ENCODE measurements around the gene RNF103. TPM values are rescaled to one million over a fixed set of nuclear protein-coding genes. Genes with fewer than 3 reads are reported as not detected.

Gene RNF103
- total RNA-seq, 1 donor, result 28.2 TPM

DNA sequence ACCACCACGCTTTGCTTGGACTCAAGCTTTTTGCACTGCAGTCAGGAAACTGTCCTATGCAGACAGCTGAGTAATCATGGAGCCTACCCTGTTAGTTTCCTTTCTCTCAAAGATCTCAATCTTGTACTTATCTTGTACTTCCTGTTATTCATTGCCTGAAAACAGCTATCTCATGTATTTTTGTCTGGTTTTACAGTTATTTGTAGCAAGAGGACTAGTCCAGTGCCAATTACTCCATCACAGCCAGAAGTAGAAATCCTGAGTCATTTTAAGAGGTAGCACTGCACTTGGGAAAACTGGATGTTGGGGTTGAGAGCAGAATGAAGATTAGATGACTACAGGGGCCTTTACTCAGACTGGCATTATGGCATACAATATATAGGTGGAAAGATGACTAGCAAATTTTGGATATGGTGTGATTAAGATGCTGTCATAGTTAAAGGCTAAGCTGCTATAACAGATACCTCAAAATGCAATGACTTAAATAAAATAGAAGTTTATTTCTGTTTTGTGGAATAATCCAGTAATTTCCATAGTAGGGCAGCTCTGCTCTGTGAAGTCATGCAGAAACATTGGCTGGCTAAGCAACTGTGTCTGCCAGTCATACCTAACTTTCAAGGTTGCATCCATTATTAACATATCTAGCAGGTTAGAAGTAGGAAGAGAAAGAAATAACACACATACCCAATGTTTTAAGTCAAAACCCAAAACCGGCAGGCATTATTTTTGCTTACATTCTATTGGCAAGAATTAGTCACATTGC lies 39.3 kb downstream of the RNF103 start:
- no peak for DNase-seq (ENCODE audit: insufficient read length, low spot score, missing footprints)
- Histone ChIP-seq H3K79me2 (ENCODE audit: insufficient read depth, low read length) (no peaks in the 10 kb centered on the region), H4K20me1 (ENCODE audit: insufficient read depth, low read length) (no peaks in the 10 kb centered on the region), H3K4me2 (ENCODE audit: insufficient read depth, low read length) (no peak overlapping the region), H3K4me3 (ENCODE audit: insufficient read depth, low read length) (no peak overlapping the region), H3K27ac (ENCODE audit: low read depth, low read length) (no peak overlapping the region), H3K27me3 (ENCODE audit: insufficient read depth, low read length) (no peaks in the 10 kb centered on the region), H3K9me3 (ENCODE audit: low read depth, low read length) (no peaks in the 10 kb centered on the region), H3K36me3 (ENCODE audit: insufficient read depth, low read length) (no peaks in the 10 kb centered on the region), H2AFZ (ENCODE audit: low read length) (peak overlapping the region; percentile 6), H3K4me1 (ENCODE audit: insufficient read depth, low read length) (no peaks in the 10 kb centered on the region)
- TF ChIP-seq, protein P1, sequence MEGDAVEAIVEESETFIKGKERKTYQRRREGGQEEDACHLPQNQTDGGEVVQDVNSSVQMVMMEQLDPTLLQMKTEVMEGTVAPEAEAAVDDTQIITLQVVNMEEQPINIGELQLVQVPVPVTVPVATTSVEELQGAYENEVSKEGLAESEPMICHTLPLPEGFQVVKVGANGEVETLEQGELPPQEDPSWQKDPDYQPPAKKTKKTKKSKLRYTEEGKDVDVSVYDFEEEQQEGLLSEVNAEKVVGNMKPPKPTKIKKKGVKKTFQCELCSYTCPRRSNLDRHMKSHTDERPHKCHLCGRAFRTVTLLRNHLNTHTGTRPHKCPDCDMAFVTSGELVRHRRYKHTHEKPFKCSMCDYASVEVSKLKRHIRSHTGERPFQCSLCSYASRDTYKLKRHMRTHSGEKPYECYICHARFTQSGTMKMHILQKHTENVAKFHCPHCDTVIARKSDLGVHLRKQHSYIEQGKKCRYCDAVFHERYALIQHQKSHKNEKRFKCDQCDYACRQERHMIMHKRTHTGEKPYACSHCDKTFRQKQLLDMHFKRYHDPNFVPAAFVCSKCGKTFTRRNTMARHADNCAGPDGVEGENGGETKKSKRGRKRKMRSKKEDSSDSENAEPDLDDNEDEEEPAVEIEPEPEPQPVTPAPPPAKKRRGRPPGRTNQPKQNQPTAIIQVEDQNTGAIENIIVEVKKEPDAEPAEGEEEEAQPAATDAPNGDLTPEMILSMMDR (IDR thresholded peaks at IDR 0.05; ENCODE audit: extremely low read depth, low read depth, low read length), result no peak

- H3K4me2 ChIP-seq (ENCODE audit: insufficient read depth, low read length), result no peak overlapping the region
- no peak overlapping the region for H3K4me3 ChIP-seq (ENCODE audit: insufficient read depth, low read length)
- H3K27me3 ChIP-seq (ENCODE audit: insufficient read depth, low read length), result no peaks in the 10 kb centered on the region
- no peak for DNase-seq (ENCODE audit: insufficient read length, low spot score, missing footprints)
- H3K27ac ChIP-seq (ENCODE audit: low read depth, low read length), result no peak overlapping the region
- H3K9me3 ChIP-seq (ENCODE audit: low read depth, low read length), result no peaks in the 10 kb centered on the region
- no peaks in the 10 kb centered on the region for H3K36me3 ChIP-seq (ENCODE audit: insufficient read depth, low read length)
- TF ChIP-seq, protein P1 (IDR thresholded peaks at IDR 0.05; ENCODE audit: extremely low read depth, low read depth, low read length), result no peak
- no peaks in the 10 kb centered on the region for H3K79me2 ChIP-seq (ENCODE audit: insufficient read depth, low read length)
- H3K4me1 ChIP-seq (ENCODE audit: insufficient read depth, low read length), result no peaks in the 10 kb centered on the region
- no peak overlapping the region for H2AFZ ChIP-seq (ENCODE audit: low read length)
- H4K20me1 ChIP-seq (ENCODE audit: insufficient read depth, low read length), result no peaks in the 10 kb centered on the region
Measured at GRCh38 chr2:86580560-86580959, 43.1 kb downstream of the RNF103 start.

GRCh38 chr2:86577817-86578456 lies 45.7 kb downstream of the RNF103 start:
- no peaks in the 10 kb centered on the region for H3K4me1 ChIP-seq (ENCODE audit: insufficient read depth, low read length)
- H3K4me2 ChIP-seq (ENCODE audit: insufficient read depth, low read length), result no peak overlapping the region
- no peak overlapping the region for H3K27ac ChIP-seq (ENCODE audit: low read depth, low read length)
- no peak for DNase-seq (ENCODE audit: insufficient read length, low spot score, missing footprints)
- no peaks in the 10 kb centered on the region for H3K27me3 ChIP-seq (ENCODE audit: insufficient read depth, low read length)
- TF ChIP-seq, protein P1 (IDR thresholded peaks at IDR 0.05; ENCODE audit: extremely low read depth, low read depth, low read length), result no peak
- H3K4me3 ChIP-seq (ENCODE audit: insufficient read depth, low read length), result no peak overlapping the region
- no peak overlapping the region for H2AFZ ChIP-seq (ENCODE audit: low read length)
- H4K20me1 ChIP-seq (ENCODE audit: insufficient read depth, low read length), result no peaks in the 10 kb centered on the region
- H3K36me3 ChIP-seq (ENCODE audit: insufficient read depth, low read length), result no peaks in the 10 kb centered on the region
- no peaks in the 10 kb centered on the region for H3K9me3 ChIP-seq (ENCODE audit: low read depth, low read length)
- no peaks in the 10 kb centered on the region for H3K79me2 ChIP-seq (ENCODE audit: insufficient read depth, low read length)

DNA sequence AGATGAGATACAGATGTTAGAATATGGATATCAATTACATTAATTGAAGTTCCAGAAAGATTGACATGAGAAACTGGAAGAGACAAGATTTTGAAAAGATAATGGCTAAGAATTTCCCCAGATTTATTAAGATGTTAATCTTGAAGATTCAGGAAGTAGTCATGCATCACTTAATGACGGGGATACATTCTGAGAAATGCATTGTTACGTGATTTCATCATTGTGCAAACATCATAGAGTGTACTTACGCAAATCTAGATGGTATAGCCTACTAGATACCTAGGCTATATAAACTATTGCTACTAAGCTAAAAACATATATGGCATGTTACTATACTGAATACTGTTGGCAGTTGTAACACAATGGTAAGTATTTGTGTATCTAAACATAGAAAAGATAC lies 53.6 kb downstream of the RNF103 start:
- no peak for DNase-seq (ENCODE audit: insufficient read length, low spot score, missing footprints)
- H3K9me3 ChIP-seq (ENCODE audit: low read depth, low read length), result no peaks in the 10 kb centered on the region
- H2AFZ ChIP-seq (ENCODE audit: low read length), result no peak overlapping the region
- H3K4me1 ChIP-seq (ENCODE audit: insufficient read depth, low read length), result no peaks in the 10 kb centered on the region
- no peaks in the 10 kb centered on the region for H3K36me3 ChIP-seq (ENCODE audit: insufficient read depth, low read length)
- no peaks in the 10 kb centered on the region for H3K79me2 ChIP-seq (ENCODE audit: insufficient read depth, low read length)
- no peak overlapping the region for H3K4me2 ChIP-seq (ENCODE audit: insufficient read depth, low read length)
- H4K20me1 ChIP-seq (ENCODE audit: insufficient read depth, low read length), result no peaks in the 10 kb centered on the region
- H3K4me3 ChIP-seq (ENCODE audit: insufficient read depth, low read length), result no peak overlapping the region
- no peaks in the 10 kb centered on the region for H3K27me3 ChIP-seq (ENCODE audit: insufficient read depth, low read length)
- H3K27ac ChIP-seq (ENCODE audit: low read depth, low read length), result no peak overlapping the region
- TF ChIP-seq, protein P1 (IDR thresholded peaks at IDR 0.05; ENCODE audit: extremely low read depth, low read depth, low read length), result no peak

Data from osteoblast (primary cell).